DND-41 (cell line): Measurements from ENCODE around the gene VPS52.

Experiments
- CTCF ChIP-seq: IDR thresholded peaks from 2 replicates; pipeline ENCODE4 v1.5.1; 2012; ENCODE audit warnings: borderline replicate concordance, low read length, moderate library complexity, mild to moderate bottlenecking; ENCODE audit not compliant: poor library complexity, severe bottlenecking; ENCODE audit errors: extremely low read depth
- EZH2 ChIP-seq: IDR thresholded peaks from 3 replicates; pipeline ENCODE4 v1.6.1; 2012; ENCODE audit warnings: borderline replicate concordance, low read depth, mild to moderate bottlenecking, moderate library complexity, low read length, inconsistent platforms; ENCODE audit not compliant: severe bottlenecking

GRCh38 chr6:33280539-33280938, 8.9 kb upstream of the VPS52 start:
- TF ChIP-seq CTCF (no peak), EZH2 (no peak)
